Measurements from ENCODE around the gene POGZ. TPM values are rescaled to one million over a fixed set of nuclear protein-coding genes. Genes with fewer than 3 reads are reported as not detected.

Gene POGZ
- total RNA-seq, 1 donor from 2014 or later, result 37.3 TPM

DNA sequence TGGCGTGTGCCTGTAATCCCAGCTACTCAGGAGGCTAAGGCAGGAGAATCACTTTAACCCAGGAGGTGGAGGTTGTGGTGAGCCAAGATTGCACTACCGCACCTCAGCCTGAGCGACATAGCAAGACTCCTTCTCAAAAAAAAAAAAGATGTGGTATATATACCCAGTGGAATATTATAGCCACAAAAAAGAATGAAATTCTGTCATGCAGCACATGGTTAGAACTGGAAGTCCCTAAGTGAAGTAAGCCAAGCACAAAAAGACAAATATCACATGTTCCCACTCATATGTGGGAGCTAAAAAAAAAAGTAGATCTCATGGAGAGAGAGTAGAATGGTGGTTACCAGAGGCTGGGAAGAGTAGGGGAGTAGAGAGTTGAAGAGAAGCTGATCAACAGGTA, 41.2 kb downstream of the POGZ start:
- Histone ChIP-seq H3K27ac (replicated peaks) (no peak overlapping the region), H3K9me3 (replicated peaks) (no peaks in the 10 kb centered on the region), H3K4me3 (no peak overlapping the region), H3K4me1 (no peaks in the 10 kb centered on the region), H3K36me3 (peaks cover 94% of the 10 kb centered on the region), H3K27me3 (ENCODE audit: low read depth) (no peaks in the 10 kb centered on the region)
- TF ChIP-seq, protein P1, sequence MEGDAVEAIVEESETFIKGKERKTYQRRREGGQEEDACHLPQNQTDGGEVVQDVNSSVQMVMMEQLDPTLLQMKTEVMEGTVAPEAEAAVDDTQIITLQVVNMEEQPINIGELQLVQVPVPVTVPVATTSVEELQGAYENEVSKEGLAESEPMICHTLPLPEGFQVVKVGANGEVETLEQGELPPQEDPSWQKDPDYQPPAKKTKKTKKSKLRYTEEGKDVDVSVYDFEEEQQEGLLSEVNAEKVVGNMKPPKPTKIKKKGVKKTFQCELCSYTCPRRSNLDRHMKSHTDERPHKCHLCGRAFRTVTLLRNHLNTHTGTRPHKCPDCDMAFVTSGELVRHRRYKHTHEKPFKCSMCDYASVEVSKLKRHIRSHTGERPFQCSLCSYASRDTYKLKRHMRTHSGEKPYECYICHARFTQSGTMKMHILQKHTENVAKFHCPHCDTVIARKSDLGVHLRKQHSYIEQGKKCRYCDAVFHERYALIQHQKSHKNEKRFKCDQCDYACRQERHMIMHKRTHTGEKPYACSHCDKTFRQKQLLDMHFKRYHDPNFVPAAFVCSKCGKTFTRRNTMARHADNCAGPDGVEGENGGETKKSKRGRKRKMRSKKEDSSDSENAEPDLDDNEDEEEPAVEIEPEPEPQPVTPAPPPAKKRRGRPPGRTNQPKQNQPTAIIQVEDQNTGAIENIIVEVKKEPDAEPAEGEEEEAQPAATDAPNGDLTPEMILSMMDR (IDR thresholded peaks at IDR 0.05; ENCODE audit: borderline replicate concordance), result no peak
- DNase-seq, result no peak
- intact Hi-C loops (cut with micrococcal nuclease), result no loop called here

DNA sequence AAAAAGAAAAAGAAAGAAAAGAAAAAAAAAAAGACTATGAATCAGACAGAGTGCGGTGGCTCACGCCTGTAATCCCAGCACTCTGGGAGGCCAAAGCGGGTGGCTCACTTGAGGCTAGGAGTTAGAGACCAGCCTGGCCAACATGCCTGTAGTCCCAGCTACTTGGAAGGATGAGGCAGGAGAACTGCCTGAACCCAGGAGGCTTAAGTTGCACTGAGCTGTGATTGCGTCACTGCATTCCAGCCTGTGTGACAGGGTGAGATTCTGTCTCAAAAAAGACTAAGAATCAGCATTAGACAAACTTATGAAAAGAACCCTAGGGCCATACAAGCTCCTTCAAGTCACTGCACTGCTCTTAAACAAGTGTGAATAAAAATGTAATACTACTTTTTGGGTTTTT, 43.1 kb downstream of the POGZ start:
- Histone ChIP-seq H3K27ac (replicated peaks) (no peak overlapping the region), H3K36me3 (peaks cover 91% of the 10 kb centered on the region), H3K27me3 (ENCODE audit: low read depth) (no peaks in the 10 kb centered on the region), H3K9me3 (replicated peaks) (no peaks in the 10 kb centered on the region), H3K4me1 (no peaks in the 10 kb centered on the region), H3K4me3 (no peak overlapping the region)
- intact Hi-C loops (cut with micrococcal nuclease), result no loop called here
- TF ChIP-seq, protein P1 (IDR thresholded peaks at IDR 0.05; ENCODE audit: borderline replicate concordance), result no peak
- no peak for DNase-seq

DNA sequence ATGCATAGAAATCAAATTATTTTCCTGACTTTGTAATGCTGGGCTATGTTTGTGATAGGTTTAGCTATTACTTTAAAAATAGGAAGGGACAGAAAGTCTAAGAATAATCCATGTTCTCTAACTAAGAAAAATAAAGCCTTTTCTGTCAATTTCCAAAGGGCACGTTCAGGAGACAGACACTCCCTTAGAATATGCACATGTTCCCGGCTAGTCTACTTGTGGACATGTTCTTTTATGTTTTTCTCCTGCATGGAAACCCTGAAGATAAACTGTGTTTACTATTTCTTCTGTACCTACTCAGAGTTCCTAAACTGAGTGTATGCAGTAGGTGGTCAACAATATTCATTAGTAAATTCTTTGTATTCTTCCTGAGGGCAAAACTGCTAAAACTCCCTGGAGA, 47.4 kb downstream of the POGZ start:
- TF ChIP-seq, protein P1 (IDR thresholded peaks at IDR 0.05; ENCODE audit: borderline replicate concordance), result no peak
- no peak overlapping the region for H3K4me3 ChIP-seq
- peaks cover 96% of the 10 kb centered on the region for H3K36me3 ChIP-seq
- H3K27ac ChIP-seq (replicated peaks), result no peak overlapping the region
- H3K4me1 ChIP-seq, result no peaks in the 10 kb centered on the region
- intact Hi-C loops (cut with micrococcal nuclease), result no loop called here
- no peak for DNase-seq
- no peaks in the 10 kb centered on the region for H3K27me3 ChIP-seq (ENCODE audit: low read depth)
- H3K9me3 ChIP-seq (replicated peaks), result no peaks in the 10 kb centered on the region

DNA sequence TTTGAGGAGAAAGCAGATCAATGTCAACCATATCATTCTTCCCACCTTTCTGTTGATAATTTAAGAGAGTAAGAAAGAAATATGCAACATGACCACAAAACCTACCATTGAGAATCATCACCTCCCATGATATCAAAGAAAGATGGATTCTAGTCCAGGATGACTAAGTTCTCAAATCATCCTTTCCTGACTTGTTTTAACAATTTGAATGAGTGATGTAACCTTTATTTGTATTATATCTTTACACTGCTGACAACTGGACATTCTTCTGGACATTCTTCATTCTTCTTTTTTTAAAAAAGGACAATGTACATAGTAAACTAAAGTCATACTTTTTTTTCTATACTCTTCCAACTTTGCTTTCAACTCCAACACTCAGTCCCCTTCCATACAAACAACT, 50.4 kb downstream of the POGZ start:
- TF ChIP-seq, protein P1 (IDR thresholded peaks at IDR 0.05; ENCODE audit: borderline replicate concordance), result no peak
- Histone ChIP-seq H3K27ac (replicated peaks) (no peak overlapping the region), H3K27me3 (ENCODE audit: low read depth) (no peaks in the 10 kb centered on the region), H3K4me3 (no peak overlapping the region), H3K9me3 (replicated peaks) (no peaks in the 10 kb centered on the region), H3K4me1 (peaks cover 9% of the 10 kb centered on the region), H3K36me3 (peaks cover 93% of the 10 kb centered on the region)
- intact Hi-C loops (cut with micrococcal nuclease), result no loop called here
- no peak for DNase-seq

DNA sequence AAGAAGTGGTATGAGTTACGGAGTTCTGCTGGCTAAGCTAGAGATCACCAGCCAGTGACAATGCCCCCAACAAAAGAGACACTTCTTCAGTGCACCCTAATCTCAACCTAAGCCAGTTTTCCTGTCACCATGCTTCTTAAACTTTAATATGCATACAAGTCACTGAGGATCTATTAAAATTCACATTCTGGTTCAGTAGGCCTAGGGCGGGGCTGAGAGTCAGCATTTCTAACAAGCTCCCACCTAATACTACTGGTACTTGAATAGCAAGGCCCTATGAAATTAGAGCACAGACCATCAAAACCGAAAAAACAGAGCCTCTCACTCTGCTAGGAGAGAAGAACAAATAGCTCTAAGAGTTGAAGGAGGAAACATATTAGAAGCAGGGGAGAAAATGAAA, 52.0 kb downstream of the POGZ start:
- Histone ChIP-seq H3K4me3 (no peak overlapping the region), H3K4me1 (peaks cover 9% of the 10 kb centered on the region), H3K9me3 (replicated peaks) (no peaks in the 10 kb centered on the region), H3K36me3 (peaks cover 98% of the 10 kb centered on the region), H3K27ac (replicated peaks) (no peak overlapping the region), H3K27me3 (ENCODE audit: low read depth) (no peaks in the 10 kb centered on the region)
- TF ChIP-seq, protein P1 (IDR thresholded peaks at IDR 0.05; ENCODE audit: borderline replicate concordance), result no peak
- DNase-seq, result no peak
- intact Hi-C loops (cut with micrococcal nuclease), result no loop called here

DNA sequence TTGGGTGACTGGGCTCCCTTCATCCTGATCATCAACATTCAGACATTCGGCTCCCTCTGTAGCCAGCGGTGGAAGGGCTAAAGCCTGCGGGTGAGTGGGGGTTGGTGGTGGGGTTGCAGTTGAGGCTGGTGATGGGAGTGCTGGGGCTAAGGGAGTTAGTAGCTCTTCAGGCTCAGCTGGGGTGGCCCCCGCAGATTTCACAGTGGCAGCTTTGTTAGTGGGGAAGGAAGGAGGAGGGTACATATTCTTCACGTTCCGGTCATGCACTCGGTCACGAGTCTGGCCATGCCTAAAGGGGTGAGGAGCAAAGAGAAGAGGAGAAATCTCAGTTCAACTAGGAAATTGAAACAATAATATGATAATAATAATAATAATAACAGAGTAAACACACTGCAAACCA, 53.1 kb downstream of the POGZ start:
- Histone ChIP-seq H3K27ac (replicated peaks) (no peak overlapping the region), H3K4me3 (no peak overlapping the region), H3K4me1 (peaks cover 14% of the 10 kb centered on the region), H3K36me3 (peaks cover 98% of the 10 kb centered on the region), H3K27me3 (ENCODE audit: low read depth) (no peaks in the 10 kb centered on the region), H3K9me3 (replicated peaks) (no peaks in the 10 kb centered on the region)
- TF ChIP-seq, protein P1 (IDR thresholded peaks at IDR 0.05; ENCODE audit: borderline replicate concordance), result no peak
- intact Hi-C loops (cut with micrococcal nuclease), result no loop called here
- no peak for DNase-seq

Data from left ventricle myocardium inferior (tissue), 1 donor.